GM18499 (cell line): Measurements from ENCODE around the gene APOC4.
"Not testable (repeated sequence)": the region's sequence is repeated elsewhere in the genome, so short reads cannot be mapped to it uniquely, and the experiment has no call there.

Experiments
- ATAC-seq: cut with Tn5 transposase; IDR thresholded peaks from one replicate; pipeline ENCODE4 v1.9.1; 2021; ENCODE audit warnings: moderate number of reproducible peaks; ENCODE audit not compliant: insufficient read depth, unreplicated experiment

APOC4 gene

DNA sequence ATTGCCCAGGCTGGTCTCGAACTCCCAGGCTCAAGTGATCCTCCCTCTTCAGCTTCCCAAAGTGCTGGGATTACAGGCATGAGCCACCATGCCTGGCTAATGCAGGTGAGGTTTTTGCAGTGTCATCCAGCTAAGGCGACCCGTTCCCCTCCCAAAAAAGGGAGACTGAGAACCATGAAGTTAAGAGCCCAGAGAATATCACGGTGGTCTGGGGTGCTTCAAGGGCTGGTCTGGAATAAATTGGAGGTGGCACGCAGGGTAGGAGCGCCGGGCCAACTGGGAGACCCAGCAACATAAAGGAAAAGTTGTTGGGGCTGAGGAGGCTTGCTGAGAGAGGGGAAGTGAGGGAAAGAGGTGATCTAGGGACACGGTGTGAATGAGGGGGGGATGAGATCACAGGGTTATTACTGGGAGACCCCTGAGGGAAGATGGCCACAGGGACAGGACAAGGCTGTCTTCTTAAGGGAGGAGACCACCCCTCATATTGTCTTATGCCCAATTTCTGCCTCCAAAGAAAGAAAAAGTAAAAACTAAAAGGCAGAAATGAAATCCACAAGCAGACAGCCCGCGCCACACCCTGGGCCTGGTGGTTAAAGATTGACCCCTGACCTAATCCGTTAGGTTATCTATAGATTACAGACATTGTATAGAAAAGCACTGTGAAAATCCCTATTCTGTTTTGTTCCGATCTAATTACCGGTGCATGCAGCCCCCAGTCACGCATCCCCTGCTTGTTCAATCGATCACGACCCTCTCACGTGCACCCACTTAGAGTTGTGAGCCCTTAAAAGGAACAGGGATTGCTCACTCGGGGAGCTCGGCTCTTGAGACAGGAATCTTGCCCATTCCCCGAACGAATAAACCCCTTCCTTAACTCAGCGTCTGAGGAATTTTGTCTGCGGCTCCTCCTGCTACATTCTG is 28.3 kb upstream of the APOC4 start:
- not testable (repeated sequence) for ATAC-seq

DNA sequence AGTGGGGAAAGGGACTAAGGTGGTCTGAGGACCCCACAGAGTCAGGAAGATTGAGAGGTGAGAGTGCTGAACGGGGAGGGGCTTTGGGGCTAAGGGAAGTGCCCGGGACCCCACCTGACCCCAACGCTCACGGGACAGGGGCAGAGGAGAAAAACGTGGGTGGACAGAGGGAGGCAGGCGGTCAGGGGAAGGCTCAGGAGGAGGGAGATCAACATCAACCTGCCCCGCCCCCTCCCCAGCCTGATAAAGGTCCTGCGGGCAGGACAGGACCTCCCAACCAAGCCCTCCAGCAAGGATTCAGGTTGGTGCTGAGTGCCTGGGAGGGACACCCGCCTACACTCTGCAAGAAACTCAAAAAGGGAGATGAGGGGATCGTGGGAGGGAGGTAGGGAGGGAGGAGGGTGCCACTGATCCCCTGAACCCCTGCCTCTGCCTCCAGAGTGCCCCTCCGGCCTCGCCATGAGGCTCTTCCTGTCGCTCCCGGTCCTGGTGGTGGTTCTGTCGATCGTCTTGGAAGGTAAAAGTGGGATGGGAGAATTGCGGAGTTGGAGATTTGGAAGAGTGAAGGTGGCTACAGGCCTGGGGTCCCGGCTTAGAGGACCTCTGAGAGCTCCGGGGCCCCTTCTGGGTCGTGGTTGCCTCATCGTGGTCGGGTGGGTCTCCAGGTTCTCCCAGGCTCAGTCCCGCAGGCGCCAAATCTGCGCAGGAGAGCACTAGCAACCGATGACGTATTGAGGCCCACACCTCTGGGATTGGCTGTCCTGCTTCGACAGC is 27.4 kb upstream of the APOC4 start, which contains the start of gene APOC1:
APOC1 (plus strand) TSS at position 176 of the 774 bp plus-strand sequence; CDS start at position 460, 284 bp downstream.
- ATAC-seq = not testable (repeated sequence)

- no peak for ATAC-seq
Observed at GRCh38 chr19:44924243-44924725, 17.8 kb upstream of the APOC4 start.

DNA sequence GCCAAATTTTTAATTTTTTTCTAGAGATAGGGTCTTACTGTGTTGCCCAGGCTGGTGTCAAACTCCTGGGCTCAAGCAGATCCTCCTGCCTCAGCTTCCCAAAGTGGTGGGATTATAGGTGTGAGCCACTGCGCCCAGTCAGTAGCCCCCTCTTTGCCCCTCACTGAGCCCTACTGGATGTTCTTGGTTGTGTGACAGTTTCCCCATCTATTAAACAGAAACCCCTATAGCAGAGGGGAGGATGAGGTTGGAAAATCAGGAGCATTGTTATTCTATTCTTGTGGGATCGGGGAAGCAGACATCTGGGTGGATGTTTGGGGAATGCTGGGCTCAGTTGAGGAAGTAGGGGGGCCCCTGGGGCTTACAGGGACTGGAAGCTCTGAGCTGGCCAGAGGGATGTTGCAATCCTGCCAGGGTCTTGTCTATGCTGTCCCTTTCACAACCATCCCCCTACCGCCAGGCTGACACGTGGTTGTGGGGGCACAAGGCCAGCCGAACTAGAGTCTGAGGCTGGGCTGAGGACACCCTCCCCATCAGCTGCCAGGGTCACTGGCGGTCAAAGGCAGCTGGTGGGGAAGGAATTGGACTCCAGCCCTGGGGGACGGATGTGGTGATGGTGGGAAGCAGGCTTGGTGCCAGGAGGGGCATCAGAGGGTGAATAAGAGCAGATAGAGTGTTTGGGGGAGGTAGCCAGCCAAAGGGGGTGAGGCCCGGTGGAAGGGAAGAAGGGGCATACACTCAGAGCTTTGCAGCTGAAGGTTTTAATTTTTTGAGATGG is 16.7 kb upstream of the APOC4 start:
- no peak for ATAC-seq

- not testable (repeated sequence) for ATAC-seq
Observed at GRCh38 chr19:44926245-44927077, 15.6 kb upstream of the APOC4 start.

- ATAC-seq = no peak
Observed at GRCh38 chr19:44927746-44928145, 14.3 kb upstream of the APOC4 start.

DNA sequence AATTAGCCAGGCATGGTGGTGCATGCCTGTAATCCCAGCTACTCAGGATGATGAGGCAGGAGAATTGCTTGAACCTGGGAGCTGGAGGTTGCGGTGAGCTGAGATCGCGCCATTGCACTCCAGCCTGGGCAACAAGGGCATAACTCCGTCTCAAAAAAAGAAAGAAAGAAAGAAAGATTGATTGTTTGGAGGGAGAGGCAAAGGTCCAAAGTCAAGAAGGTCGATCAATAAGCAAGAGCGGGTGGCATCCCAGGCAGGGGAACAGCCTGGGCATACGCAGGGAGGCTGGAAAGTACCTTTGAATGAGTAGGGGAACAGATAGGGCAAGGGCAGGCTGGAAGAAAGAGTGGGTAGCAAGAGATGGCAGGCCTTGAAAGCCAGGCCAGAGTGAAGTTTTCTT is 11.9 kb upstream of the APOC4 start:
- ATAC-seq = no peak

DNA sequence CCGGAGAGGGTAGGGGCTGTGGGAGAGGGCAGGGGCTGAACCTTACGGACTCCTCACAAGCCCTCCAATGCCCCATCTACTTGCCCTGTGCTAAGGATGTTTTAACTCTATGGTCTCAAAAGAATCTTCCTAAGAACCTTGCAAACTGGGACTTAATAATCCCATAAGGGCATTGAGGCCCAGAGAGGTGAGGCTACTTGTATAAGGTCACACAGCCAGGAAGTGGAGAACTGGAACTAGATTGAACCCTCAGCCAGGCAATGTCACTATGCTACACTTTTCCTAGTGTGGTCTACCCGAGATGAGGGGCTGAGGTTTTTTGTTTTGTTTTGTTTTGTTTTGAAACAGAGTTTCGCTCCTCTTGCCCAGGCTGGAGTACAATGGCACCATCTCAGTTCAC is 10.5 kb upstream of the APOC4 start:
- ATAC-seq = no peak

DNA sequence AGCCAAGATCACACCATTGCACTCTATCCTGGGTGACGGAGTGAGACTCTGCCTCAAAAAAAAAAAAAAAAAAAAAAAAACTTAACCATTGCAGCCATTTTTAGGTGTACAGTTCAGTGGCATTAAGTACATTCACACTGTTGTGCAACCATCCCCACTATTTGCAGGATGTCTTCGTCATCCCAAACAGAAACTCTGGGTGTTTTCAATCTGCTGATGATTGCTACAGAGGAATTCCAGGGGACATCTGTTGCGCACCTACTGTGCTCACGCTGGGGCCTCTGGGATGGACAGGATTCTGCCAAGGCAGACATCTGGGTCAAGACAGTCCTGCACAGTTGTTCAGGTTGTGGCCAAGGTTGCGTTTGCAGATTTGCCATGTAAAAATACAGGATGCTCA is 2.4 kb upstream of the APOC4 start:
- ATAC-seq = no peak

DNA sequence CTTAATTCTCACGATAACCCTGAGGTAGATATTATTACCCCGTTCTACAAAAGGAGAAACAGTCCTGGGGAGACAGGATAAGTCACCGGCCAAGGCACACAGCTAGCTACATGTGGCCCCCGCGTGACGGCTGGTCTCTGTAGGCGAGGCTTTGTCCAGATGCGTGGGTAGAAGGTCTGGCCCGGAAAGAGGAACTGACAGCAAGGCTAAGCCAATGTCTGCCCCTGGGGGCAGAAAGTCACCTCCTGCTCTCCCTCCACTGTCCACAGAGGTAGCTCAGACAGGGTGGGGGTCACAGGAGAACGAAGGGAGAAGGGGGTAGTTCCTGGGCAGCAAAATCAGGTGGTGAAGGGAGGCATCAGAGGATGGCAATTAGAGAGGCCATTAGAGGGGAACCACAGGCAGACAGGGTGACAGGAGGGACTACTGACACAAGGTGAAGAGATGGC is 1.8 kb downstream of the APOC4 start:
- ATAC-seq = no peak

GRCh38 chr19:44947041-44947581 is 5.1 kb downstream of the APOC4 start:
- ATAC-seq = no peak

DNA sequence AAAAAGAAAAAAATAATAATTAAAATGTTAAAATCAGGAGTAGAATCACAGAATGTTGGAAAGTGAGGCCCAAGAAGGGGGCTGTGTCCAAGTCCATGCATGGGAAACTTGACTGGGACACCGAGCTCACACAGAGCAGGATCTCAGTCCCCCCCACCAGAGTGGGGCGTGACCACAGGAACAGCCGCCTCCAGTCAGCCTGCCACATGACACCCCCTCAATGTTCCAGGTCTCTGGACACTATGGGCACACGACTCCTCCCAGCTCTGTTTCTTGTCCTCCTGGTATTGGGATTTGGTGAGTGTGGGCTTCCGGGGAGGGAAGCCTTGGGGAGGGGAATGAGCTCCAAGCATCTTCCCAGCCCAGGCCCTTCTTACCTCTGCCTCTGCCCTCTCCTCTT is 6.2 kb downstream of the APOC4 start:
- ATAC-seq = no peak

DNA sequence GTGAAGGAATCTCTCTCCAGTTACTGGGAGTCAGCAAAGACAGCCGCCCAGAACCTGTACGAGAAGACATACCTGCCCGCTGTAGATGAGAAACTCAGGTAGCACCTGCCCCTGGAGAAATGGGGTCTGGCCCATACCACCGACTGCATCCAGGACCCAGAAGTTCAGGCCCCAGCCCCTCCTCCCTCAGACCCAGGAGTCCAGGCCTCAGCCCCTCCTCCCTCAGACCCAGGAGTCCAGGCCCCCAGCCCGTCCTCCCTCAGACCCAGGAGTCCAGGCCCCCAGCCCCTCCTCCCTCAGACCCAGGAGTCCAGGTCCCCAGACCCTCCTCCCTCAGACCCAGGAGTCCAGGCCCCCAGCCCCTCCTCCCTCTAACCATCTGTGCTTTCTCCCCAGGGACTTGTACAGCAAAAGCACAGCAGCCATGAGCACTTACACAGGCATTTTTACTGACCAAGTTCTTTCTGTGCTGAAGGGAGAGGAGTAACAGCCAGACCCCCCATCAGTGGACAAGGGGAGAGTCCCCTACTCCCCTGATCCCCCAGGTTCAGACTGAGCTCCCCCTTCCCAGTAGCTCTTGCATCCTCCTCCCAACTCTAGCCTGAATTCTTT is 6.8 kb downstream of the APOC4 start:
- ATAC-seq = no peak

DNA sequence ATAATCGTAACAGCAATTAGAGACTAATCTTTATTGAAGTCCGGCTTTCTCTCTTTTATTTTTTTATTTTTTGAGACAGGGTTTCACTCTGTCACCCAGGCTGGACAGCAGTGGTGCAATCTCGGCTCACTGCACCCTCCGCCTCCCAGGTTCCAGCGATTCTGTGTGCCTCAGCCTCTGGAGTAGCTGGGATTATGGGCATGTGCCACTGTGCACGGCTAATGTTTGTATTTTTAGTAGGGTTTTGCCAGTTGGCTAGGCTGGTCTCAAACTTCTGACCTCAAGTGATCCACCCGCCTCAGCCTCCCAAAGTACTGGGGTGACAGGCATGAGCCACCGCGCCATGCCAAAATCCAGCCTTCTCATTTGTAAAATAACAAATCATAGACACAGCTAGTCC is 7.5 kb downstream of the APOC4 start:
- ATAC-seq = no peak

DNA sequence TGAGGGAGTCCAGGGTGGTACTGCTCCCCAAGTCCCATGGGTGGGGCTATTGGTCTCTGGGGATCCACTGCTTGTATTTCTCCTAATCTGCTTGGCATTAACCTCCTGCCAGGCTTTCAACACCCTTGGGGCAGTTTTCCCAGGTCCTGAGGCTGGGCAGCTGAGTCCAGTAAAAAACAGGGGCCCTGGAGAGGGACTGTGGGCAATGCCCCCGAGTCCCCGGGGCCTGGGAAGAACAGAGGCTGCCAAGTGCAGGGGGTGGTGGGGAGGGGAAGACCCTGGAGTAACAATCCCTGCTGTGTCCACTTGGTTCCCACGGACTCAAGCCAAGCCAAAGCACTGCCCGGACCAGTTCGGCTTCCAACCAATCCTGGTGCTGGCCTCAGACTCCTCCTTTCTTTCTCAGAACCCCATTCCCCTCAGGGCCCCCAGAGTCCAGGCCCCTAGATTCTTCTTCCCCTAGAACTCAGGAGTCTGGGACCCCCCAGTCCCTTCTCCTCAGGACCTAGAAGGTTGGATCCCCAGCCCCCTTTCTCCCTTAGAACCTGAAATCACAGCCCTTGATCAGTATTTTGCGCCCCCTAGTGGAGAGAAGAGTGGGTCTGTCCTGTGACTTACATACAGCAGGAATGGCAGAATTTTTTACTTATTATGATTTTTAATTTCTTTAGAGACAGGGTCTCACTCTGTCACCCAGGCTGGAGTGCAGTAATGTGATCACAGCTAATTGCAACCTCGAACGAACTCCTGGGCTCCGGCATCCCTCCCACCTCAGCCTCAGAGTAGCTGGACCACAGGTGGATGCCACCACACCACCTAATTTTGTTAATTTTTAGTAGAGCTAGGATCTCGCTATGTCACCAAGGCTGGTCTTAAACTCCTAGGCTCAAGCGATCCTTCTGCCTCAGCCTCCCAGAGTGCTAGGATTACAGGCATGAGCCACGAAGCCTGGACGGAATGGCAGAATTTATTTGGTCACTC is 9.4 kb downstream of the APOC4 start:
- no peak for ATAC-seq

DNA sequence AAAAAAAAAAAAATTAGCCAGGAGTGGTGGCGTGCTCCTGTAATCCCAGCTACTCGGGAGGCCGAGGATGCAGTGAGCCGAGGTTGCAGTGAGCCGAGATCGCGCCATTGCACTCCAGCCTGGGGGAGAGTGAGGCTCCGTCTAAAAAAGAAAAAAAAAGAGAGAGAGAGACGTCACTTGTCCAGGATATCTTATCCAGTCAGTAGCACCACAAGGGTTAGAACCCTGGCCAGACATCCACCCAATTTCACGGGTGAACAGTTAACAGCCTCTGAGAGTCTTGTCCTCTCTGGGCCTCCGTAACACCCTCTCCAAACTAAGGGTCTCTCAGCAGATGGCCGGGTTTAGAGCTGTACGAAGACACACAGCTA is 12.2 kb downstream of the APOC4 start:
- no peak for ATAC-seq

GRCh38 chr19:44954649-44955504 is 12.8 kb downstream of the APOC4 start, which contains the start of gene CLPTM1:
Gene CLPTM1, plus strand, starts transcription at chr19:44955380. Its CDS starts 16 bp downstream, at chr19:44955396.
- ATAC-seq = no peak
